DOHH2 (cell line): Measurements from ENCODE around the gene SENP1.

Experiments used
- H3F3A ChIP-seq: fragments of 200-600 bp; sonication (generic), shearing (Covaris generic); 2 replicates; pipeline ENCODE4 v1.6.0; 2016; ENCODE audit warnings: antibody characterized with exemption, mild to moderate bottlenecking; ENCODE audit not compliant: control insufficient read depth, insufficient read depth
- H3K27ac ChIP-seq: fragments of 200-600 bp; sonication (generic); 2 replicates; pipeline ENCODE4 v1.5.1; 2014; ENCODE audit warnings: low read depth, mild to moderate bottlenecking, low read length, moderate library complexity
- H3K27me3 ChIP-seq: fragments of 200-600 bp; sonication (generic); 2 replicates; pipeline ENCODE4 v1.6.1; 2014; ENCODE audit warnings: mild to moderate bottlenecking, low read length, mixed read lengths; ENCODE audit not compliant: control insufficient read depth
- H3K36me3 ChIP-seq: fragments of 200-600 bp; sonication (generic); 2 replicates; pipeline ENCODE4 v1.6.1; 2014; ENCODE audit warnings: mild to moderate bottlenecking, low read length, moderate library complexity, mixed read lengths; ENCODE audit not compliant: control insufficient read depth
- H3K4me1 ChIP-seq: fragments of 200-600 bp; sonication (generic); 2 replicates; pipeline ENCODE4 v1.6.1; 2014; ENCODE audit warnings: mild to moderate bottlenecking, low read length, mixed read lengths; ENCODE audit not compliant: control insufficient read depth
- H3K4me2 ChIP-seq: fragments of 200-600 bp; sonication (generic); 2 replicates; pipeline ENCODE4 v1.6.0; 2014; ENCODE audit warnings: mild to moderate bottlenecking, low read length, moderate library complexity
- H3K4me3 ChIP-seq: fragments of 200-600 bp; sonication (generic); 2 replicates; pipeline ENCODE4 v1.5.1; 2014; ENCODE audit warnings: mild to moderate bottlenecking, low read length, mixed read lengths
- H3K79me2 ChIP-seq: fragments of 200-600 bp; sonication (generic); 2 replicates; pipeline ENCODE4 v1.6.1; 2014; ENCODE audit warnings: mild to moderate bottlenecking, low read length, mixed read lengths; ENCODE audit not compliant: control insufficient read depth
- H3K9me2 ChIP-seq: fragments of 200-600 bp; sonication (generic); replicated peaks from 2 replicates; pipeline ENCODE4 v1.6.1; 2014; ENCODE audit warnings: mild to moderate bottlenecking, low read length, mixed read lengths; ENCODE audit not compliant: control insufficient read depth
- H3K9me3 ChIP-seq: fragments of 200-600 bp; sonication (generic); 2 replicates; pipeline ENCODE4 v1.6.1; 2014; ENCODE audit warnings: antibody characterized with exemption, low read length, mixed read lengths; ENCODE audit not compliant: control insufficient read depth, insufficient read depth
- H4K20me1 ChIP-seq: fragments of 200-600 bp; sonication (generic); 2 replicates; pipeline ENCODE4 v1.6.0; 2014; ENCODE audit warnings: low read depth, mild to moderate bottlenecking, antibody characterized with exemption, low read length, moderate library complexity; ENCODE audit not compliant: control insufficient read depth, insufficient read depth
- CTCF ChIP-seq: fragments of 200-600 bp; sonication (generic); IDR thresholded peaks from one replicate; pipeline ENCODE4 v1.5.1; 2014; ENCODE audit warnings: antibody characterized with exemption, mild to moderate bottlenecking, low read depth, low read length; ENCODE audit not compliant: poor library complexity, severe bottlenecking
- EZH2phosphoT487 ChIP-seq: fragments of 200-600 bp; sonication (generic); IDR thresholded peaks from 2 replicates; pipeline ENCODE4 v1.6.1; 2017; ENCODE audit warnings: borderline replicate concordance, mild to moderate bottlenecking, antibody characterized with exemption, low read length, moderate library complexity, mixed read lengths

Gene SENP1

DNA sequence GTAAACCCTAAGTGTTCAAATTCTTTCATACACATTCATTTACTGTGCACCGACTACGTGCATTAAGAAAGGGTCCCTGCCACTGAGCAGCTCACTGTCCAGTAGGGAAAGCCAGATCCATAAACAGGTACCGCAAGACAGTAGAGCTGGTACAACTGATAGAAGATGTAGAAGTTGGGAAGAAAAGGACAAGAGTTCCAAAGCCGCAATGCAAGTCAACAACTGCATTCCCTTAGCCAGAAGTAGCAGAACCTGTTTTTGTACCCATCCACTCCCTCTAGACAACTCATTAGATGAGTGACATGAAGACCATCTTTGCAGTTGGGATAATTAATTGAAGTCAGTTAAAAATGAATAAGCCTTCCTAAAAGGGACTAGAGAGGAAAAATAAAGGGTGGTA is 1.3 kb downstream of the SENP1 start:
- Histone ChIP-seq H3K9me2 (no peaks in the 10 kb centered on the region), H3K79me2 (peaks cover 77% of the 10 kb centered on the region), H3F3A (peaks cover 21% of the 10 kb centered on the region), H3K4me1 (peaks cover 52% of the 10 kb centered on the region), H4K20me1 (no peaks in the 10 kb centered on the region), H3K9me3 (no peaks in the 10 kb centered on the region), H3K4me3 (peak overlapping the region; percentile 94), H3K36me3 (peaks cover 21% of the 10 kb centered on the region), H3K27me3 (no peaks in the 10 kb centered on the region), H3K4me2 (peak overlapping the region; percentile 98), H3K27ac (peak overlapping the region; percentile 94)
- TF ChIP-seq CTCF, result no peak
- TF ChIP-seq EZH2phosphoT487, result no peak

DNA sequence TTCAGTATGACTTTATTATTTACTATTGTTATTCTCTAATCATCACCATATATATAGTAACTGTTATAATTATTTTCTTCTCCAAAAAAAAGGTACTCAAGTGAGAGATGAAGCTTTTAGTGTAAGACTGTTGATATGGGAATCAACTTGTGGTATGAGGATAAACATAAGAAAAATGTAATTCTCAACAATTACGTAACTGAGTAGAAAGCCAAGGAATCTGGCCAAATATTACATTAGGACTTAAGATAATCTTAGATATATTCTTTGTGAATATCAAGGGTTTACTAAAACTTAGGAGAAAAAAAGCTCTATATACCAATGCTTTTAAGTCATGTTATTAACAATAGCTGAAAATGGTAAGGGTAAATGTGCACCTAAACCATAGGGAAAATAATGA is 13.3 kb downstream of the SENP1 start:
- H3K79me2 ChIP-seq, result peaks cover 29% of the 10 kb centered on the region
- H3K36me3 ChIP-seq, result peaks cover 88% of the 10 kb centered on the region
- peaks cover 11% of the 10 kb centered on the region for H3F3A ChIP-seq
- H3K27ac ChIP-seq, result no peak overlapping the region
- H3K27me3 ChIP-seq, result no peaks in the 10 kb centered on the region
- H3K4me2 ChIP-seq, result no peak overlapping the region
- H3K4me1 ChIP-seq, result peaks cover 59% of the 10 kb centered on the region
- no peaks in the 10 kb centered on the region for H3K9me2 ChIP-seq
- H3K9me3 ChIP-seq, result no peaks in the 10 kb centered on the region
- H3K4me3 ChIP-seq, result no peak overlapping the region
- no peaks in the 10 kb centered on the region for H4K20me1 ChIP-seq
- TF ChIP-seq EZH2phosphoT487 (no peak), CTCF (no peak)

DNA sequence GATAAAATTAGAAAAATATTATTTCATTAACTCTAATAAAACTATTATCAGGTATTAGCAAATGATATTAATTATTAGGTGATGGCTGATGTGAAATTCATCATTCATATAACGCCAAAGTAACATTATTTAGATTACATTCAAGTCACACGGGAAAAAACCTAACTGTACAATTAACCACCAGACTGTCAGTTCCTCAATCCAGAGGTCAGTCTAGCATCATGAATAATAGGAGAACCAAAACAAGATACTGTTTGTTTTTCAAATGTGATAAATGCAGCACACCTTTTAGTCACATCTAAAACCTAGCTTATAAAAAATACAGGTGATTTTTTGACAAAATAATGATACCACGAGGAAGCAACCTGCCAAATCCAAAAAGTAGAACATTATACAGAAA is 19.6 kb downstream of the SENP1 start:
- Histone ChIP-seq H3K27me3 (no peaks in the 10 kb centered on the region), H3K36me3 (peaks cover 88% of the 10 kb centered on the region), H3K4me2 (no peak overlapping the region), H3K9me3 (no peaks in the 10 kb centered on the region), H4K20me1 (no peaks in the 10 kb centered on the region), H3F3A (peaks cover 9% of the 10 kb centered on the region), H3K27ac (no peak overlapping the region), H3K4me1 (peaks cover 35% of the 10 kb centered on the region), H3K4me3 (no peak overlapping the region), H3K79me2 (peaks cover 4% of the 10 kb centered on the region; the same call in 1 of the 2 replicates), H3K9me2 (no peaks in the 10 kb centered on the region)
- TF ChIP-seq EZH2phosphoT487 (no peak), CTCF (no peak)
